H9 (cell line): ENCODE measurements around the gene ZNF341. TPM values are rescaled to one million over a fixed set of nuclear protein-coding genes. Genes with fewer than 3 reads are reported as not detected.
A peak's percentile ranks its signal among the peaks of the same experiment; 100 is the strongest.

Experiments
- DNase-seq: peaks from one replicate; pipeline ENCODE4 v3.0.0-alpha.2; 2017
- H2AFZ ChIP-seq: one replicate; pipeline ENCODE4 v1.6.1; 2013; ENCODE audit warnings: mild to moderate bottlenecking, low read length, control low read depth, moderate library complexity
- H2AK5ac ChIP-seq: 2 replicates; pipeline ENCODE4 v1.6.1; 2013; ENCODE audit warnings: low read length, control low read depth, mixed read lengths; ENCODE audit not compliant: insufficient read length
- H2BK120ac ChIP-seq: one replicate; pipeline ENCODE4 v1.6.1; 2013; ENCODE audit warnings: low read depth, mild to moderate bottlenecking, low read length, control low read depth, inconsistent platforms; ENCODE audit not compliant: poor library complexity, severe bottlenecking
- H2BK12ac ChIP-seq: 2 replicates; pipeline ENCODE4 v1.6.1; 2013; ENCODE audit warnings: low read length, control low read depth, mixed read lengths, low read depth; ENCODE audit not compliant: insufficient read length
- H2BK15ac ChIP-seq: 2 replicates; pipeline ENCODE4 v1.6.1; 2013; ENCODE audit warnings: low read depth, low read length, control low read depth
- H2BK20ac ChIP-seq: one replicate; pipeline ENCODE4 v1.6.1; 2013; ENCODE audit warnings: low read depth, mild to moderate bottlenecking, low read length, control low read depth, inconsistent platforms; ENCODE audit not compliant: poor library complexity, severe bottlenecking
- H2BK5ac ChIP-seq: 2 replicates; pipeline ENCODE4 v1.6.1; 2013; ENCODE audit warnings: low read length, control low read depth, mixed read lengths; ENCODE audit not compliant: insufficient read length
- H3K14ac ChIP-seq: 2 replicates; pipeline ENCODE4 v1.6.1; 2013; ENCODE audit warnings: low read length, control low read depth; ENCODE audit not compliant: insufficient read depth
- H3K18ac ChIP-seq: 2 replicates; pipeline ENCODE4 v1.6.1; 2013; ENCODE audit warnings: low read depth, mild to moderate bottlenecking, mixed read lengths, low read length, control low read depth; ENCODE audit not compliant: insufficient read length
- H3K23ac ChIP-seq: 2 replicates; pipeline ENCODE4 v1.6.1; 2013; ENCODE audit warnings: low read length, control low read depth, mixed read lengths, low read depth; ENCODE audit not compliant: insufficient read length
- H3K23me2 ChIP-seq: 2 replicates; pipeline ENCODE4 v1.6.1; 2013; ENCODE audit warnings: low read depth, mild to moderate bottlenecking, mixed read lengths, low read length, control low read depth; ENCODE audit not compliant: insufficient read length, poor library complexity, severe bottlenecking
- H3K27ac ChIP-seq: 2 replicates; pipeline ENCODE4 v1.5.1; 2013; ENCODE audit warnings: low read length, control low read depth, mixed read lengths, low read depth; ENCODE audit not compliant: insufficient read length
- H3K27me3 ChIP-seq: 2 replicates; pipeline ENCODE4 v1.6.1; 2013; ENCODE audit warnings: low read length, control low read depth, inconsistent platforms; ENCODE audit not compliant: insufficient read depth
- H3K4ac ChIP-seq: 2 replicates; pipeline ENCODE4 v1.6.1; 2013; ENCODE audit warnings: low read depth, mild to moderate bottlenecking, control low read depth, inconsistent platforms, low read length, moderate library complexity
- H3K4me1 ChIP-seq: 2 replicates; pipeline ENCODE4 v1.6.1; 2013; ENCODE audit warnings: low read length, control low read depth, inconsistent platforms; ENCODE audit not compliant: insufficient read depth
- H3K4me2 ChIP-seq: 2 replicates; pipeline ENCODE4 v1.6.1; 2013; ENCODE audit warnings: low read length, control low read depth, mixed read lengths; ENCODE audit not compliant: insufficient read length, insufficient read depth
- H3K56ac ChIP-seq: 2 replicates; pipeline ENCODE4 v1.6.1; 2013; ENCODE audit warnings: low read depth, mild to moderate bottlenecking, mixed read lengths, low read length, control low read depth; ENCODE audit not compliant: insufficient read length
- H3K79me1 ChIP-seq: 2 replicates; pipeline ENCODE4 v1.6.1; 2013; ENCODE audit warnings: low read depth, mild to moderate bottlenecking, moderate library complexity, low read length, control low read depth, inconsistent platforms; ENCODE audit not compliant: insufficient read depth, poor library complexity, severe bottlenecking
- H3K79me2 ChIP-seq: 2 replicates; pipeline ENCODE4 v1.6.1; 2013; ENCODE audit warnings: low read length, control low read depth, inconsistent platforms; ENCODE audit not compliant: insufficient read depth
- H3K9ac ChIP-seq: 2 replicates; pipeline ENCODE4 v1.6.1; 2013; ENCODE audit warnings: low read length, control low read depth, mixed read lengths; ENCODE audit not compliant: insufficient read length; ENCODE audit errors: extremely low read depth
- H3K9me3 ChIP-seq: one replicate; pipeline ENCODE4 v1.6.1; 2013; ENCODE audit warnings: low read depth, low read length, inconsistent platforms; ENCODE audit not compliant: control insufficient read depth
- H3T11ph ChIP-seq: one replicate; pipeline ENCODE4 v1.6.1; 2013; ENCODE audit warnings: mild to moderate bottlenecking, low read length, control low read depth, inconsistent platforms
- H4K20me1 ChIP-seq: one replicate; pipeline ENCODE4 v1.6.1; 2013; ENCODE audit not compliant: control insufficient read depth, insufficient read length, insufficient read depth
- H4K5ac ChIP-seq: 2 replicates; pipeline ENCODE4 v1.6.1; 2013; ENCODE audit warnings: low read depth, mild to moderate bottlenecking, mixed read lengths, low read length, control low read depth; ENCODE audit not compliant: insufficient read length
- H4K8ac ChIP-seq: replicated peaks from 2 replicates; pipeline ENCODE4 v1.6.1; 2013; ENCODE audit warnings: low read length, control low read depth, mixed read lengths, low read depth; ENCODE audit not compliant: insufficient read length
- H4K91ac ChIP-seq: 2 replicates; pipeline ENCODE4 v1.6.1; 2013; ENCODE audit warnings: low read depth, mild to moderate bottlenecking, moderate library complexity, mixed read lengths, low read length, control low read depth; ENCODE audit not compliant: insufficient read length
- H3K27ac Mint-ChIP-seq, 3 experiments: 2 replicates in 2 of 3; 3 replicates in 1 of 3; pipeline ENCODE4 v1.8.0; 2020 to 2021; ENCODE audit warnings: mixed read lengths in 3 of 3, mild to moderate bottlenecking in 1 of 3, moderate library complexity in 1 of 3
- H3K27me3 Mint-ChIP-seq: 2 replicates; pipeline ENCODE4 v1.8.0; 2021; ENCODE audit warnings: low read depth, mild to moderate bottlenecking, moderate library complexity, mixed read lengths
- H3K36me3 Mint-ChIP-seq, 3 experiments: 2 replicates in 2 of 3; 3 replicates in 1 of 3; pipeline ENCODE4 v1.8.0; 2020 to 2021; ENCODE audit warnings: low read depth in 3 of 3, mixed read lengths in 3 of 3; ENCODE audit not compliant: insufficient read depth in 1 of 3
- H3K4me1 Mint-ChIP-seq, 2 experiments: 2 replicates each; pipeline ENCODE4 v1.8.0; 2020; ENCODE audit warnings: mixed read lengths in 2 of 2
- H3K4me3 Mint-ChIP-seq, 2 experiments: 2 replicates in 1 of 2; 3 replicates in 1 of 2; pipeline ENCODE4 v1.8.0; 2020 to 2021; ENCODE audit warnings: mild to moderate bottlenecking in 2 of 2, mixed read lengths in 2 of 2, moderate library complexity in 1 of 2
- H3K9me3 Mint-ChIP-seq, 2 experiments: 2 replicates in 1 of 2; 3 replicates in 1 of 2; pipeline ENCODE4 v1.8.0; 2020; ENCODE audit warnings: mild to moderate bottlenecking in 2 of 2, mixed read lengths in 2 of 2, moderate library complexity in 1 of 2
- CTCF ChIP-seq: fragments of 200-600 bp; sonication (generic); conservative IDR thresholded peaks from 3 replicates; pipeline ENCODE4 v1.8.0; 2021; ENCODE audit warnings: antibody characterized with exemption, mild to moderate bottlenecking
- WGBS: extraction: QIAGEN DNeasy Blood & Tissue Kit; methylation state at CpG from one replicate; pipeline ENCODE4 v1.1.7; 2013; ENCODE audit warnings: missing lambda C conversion rate, low lambda C conversion rate, mixed read lengths; ENCODE audit not compliant: insufficient read length; ENCODE audit errors: extremely low coverage; 5-methylcytosine and 5-hydroxymethylcytosine counted together
- total RNA-seq: library from RNA; stranded (reverse); gene quantifications from 2 replicates; pipeline ENCODE4 v1.2.1, GENCODE V29; 2021

ZNF341 gene
- total RNA-seq, 1 experiment from 2014 or later: 5.2 TPM

GRCh38 chr20:33744181-33744580, 12.4 kb downstream of the ZNF341 start:
- Histone ChIP-seq H3K23me2 (no peaks in the 10 kb centered on the region), H3K56ac (no peak overlapping the region), H3K23ac (no peak overlapping the region), H2BK120ac (no peak overlapping the region), H2BK15ac (no peak overlapping the region), H3K27me3 (no peaks in the 10 kb centered on the region), H3T11ph (no peak overlapping the region), H3K9ac (no peak overlapping the region), H3K27ac (no peak overlapping the region), H4K91ac (no peak overlapping the region), H3K9me3 (no peaks in the 10 kb centered on the region), H2BK12ac (no peak overlapping the region), H3K4me2 (no peak overlapping the region), H2AFZ (no peak overlapping the region), H3K18ac (no peak overlapping the region), H3K4ac (no peak overlapping the region), H2BK5ac (no peak overlapping the region), H4K20me1 (no peaks in the 10 kb centered on the region), H3K79me1 (no peaks in the 10 kb centered on the region), H3K79me2 (no peaks in the 10 kb centered on the region; the same call in 1 of the 2 replicates), H2AK5ac (no peak overlapping the region), H2BK20ac (no peak overlapping the region), H3K4me1 (no peaks in the 10 kb centered on the region), H4K8ac (no peak overlapping the region), H4K5ac (no peak overlapping the region), H3K14ac (no peak overlapping the region)
- DNase-seq: no peak
- no CpG with 5 or more reads among the region's 3 CpGs for WGBS
- Mint-ChIP-seq H3K4me3 (no peak overlapping the region), H3K27ac (0 out of 7 replicates have a peak overlapping the region, but pooled peaks of 1 of the 3 experiments have one; percentile 17), H3K9me3 (peaks cover 0 to 3% of the 10 kb centered on the region in 2 experiments; a peak in 2 of 5 replicates), H3K36me3 (peaks cover 4 to 26% (median 8%) of the 10 kb centered on the region in 3 experiments; a peak in 4 of 7 replicates), H3K4me1 (peaks cover 2 to 6% of the 10 kb centered on the region in 2 experiments; a peak in 3 of 4 replicates), H3K27me3 (no peaks in the 10 kb centered on the region)
- TF ChIP-seq CTCF: no peak
